ENCODE results near the gene RRN3.
"Not testable (repeated sequence)": the region's sequence is repeated elsewhere in the genome, so short reads cannot be mapped to it uniquely, and the experiment has no call there.

RRN3 gene

GRCh38 chr16:15052747-15053476 is 41.2 kb downstream of the RRN3 start:
- DNase-seq (ENCODE audit: low read depth in 3 of 3, low spot score in 1 of 3): no peak

DNA sequence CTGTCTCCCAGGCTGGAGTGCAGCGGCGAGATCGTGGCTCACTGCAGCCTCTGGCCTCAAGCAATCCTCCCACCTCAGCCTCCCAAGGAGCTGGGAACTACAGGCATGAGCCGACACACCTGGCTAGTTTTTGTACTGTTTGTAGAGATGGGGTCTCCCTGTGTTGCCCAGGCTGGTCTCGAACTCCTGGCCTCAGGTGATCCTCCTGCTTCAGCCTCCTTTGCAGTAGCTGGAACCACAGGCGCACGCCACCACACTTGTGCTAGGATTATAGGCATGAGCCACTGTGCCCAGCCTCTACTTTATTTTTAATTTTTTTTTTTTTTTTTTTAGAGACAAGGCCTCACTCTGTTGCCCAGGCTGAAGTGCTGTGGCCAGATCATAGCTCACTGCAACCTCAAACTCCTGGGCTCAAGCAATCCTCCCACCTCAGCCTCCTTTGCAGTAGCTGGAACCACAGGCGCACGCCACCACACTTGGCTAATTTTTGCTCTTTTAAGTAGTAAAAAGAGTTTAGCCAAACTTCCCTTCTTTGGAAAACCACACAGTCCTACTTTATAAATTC is 42.6 kb downstream of the RRN3 start:
- no peak for DNase-seq (ENCODE audit: low read depth in 3 of 3, low spot score in 1 of 3)

DNA sequence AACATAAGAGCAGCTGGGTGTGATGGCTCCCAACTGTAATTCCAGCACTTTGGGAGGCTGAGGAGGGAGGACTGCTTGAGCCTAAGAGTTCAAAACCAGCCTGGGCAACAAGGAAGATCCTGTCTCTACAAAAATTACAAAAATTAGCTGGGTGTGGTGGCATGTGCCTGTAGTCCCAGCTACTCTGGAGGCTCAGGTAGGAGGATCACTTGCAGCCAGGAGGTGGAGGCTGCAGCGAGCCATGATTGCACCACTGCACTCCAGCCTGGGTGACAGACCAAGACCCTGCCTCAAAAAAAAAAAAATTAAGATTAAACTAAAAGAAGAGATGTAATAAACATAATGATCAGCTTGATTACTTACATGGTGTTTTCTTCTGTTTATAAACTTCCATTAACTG is 43.6 kb downstream of the RRN3 start:
- not testable (repeated sequence) for DNase-seq (ENCODE audit: low read depth in 3 of 3, low spot score in 1 of 3)

DNA sequence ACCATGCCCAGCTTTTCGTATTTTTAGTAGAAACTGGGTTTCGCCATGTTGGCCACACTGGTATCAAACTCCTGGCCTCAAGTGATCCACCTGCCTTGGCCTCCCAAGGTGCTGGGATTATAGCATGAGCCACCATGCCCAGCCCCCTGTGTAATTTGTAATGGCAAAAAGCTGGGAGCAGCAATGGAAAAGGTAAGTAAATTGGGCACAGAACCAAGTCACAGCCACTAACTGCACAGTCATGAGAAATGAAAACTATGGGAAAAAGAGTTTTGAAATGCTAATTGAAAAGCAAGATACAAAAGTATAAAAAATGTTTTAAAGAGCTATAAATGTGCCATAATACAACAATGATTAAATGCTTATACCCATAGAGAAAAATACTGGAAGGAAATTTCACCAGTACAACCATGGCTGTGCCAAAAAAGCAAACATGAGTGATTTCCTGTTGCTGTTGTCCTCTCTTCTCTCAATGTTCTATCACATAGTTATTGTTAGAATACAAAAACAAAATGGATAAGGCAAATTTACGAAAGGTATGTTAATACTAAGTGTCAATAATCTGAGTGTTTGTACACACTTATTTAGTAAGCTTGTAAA is 44.4 kb downstream of the RRN3 start:
- DNase-seq (ENCODE audit: low read depth in 3 of 3, low spot score in 1 of 3): no peak

DNA sequence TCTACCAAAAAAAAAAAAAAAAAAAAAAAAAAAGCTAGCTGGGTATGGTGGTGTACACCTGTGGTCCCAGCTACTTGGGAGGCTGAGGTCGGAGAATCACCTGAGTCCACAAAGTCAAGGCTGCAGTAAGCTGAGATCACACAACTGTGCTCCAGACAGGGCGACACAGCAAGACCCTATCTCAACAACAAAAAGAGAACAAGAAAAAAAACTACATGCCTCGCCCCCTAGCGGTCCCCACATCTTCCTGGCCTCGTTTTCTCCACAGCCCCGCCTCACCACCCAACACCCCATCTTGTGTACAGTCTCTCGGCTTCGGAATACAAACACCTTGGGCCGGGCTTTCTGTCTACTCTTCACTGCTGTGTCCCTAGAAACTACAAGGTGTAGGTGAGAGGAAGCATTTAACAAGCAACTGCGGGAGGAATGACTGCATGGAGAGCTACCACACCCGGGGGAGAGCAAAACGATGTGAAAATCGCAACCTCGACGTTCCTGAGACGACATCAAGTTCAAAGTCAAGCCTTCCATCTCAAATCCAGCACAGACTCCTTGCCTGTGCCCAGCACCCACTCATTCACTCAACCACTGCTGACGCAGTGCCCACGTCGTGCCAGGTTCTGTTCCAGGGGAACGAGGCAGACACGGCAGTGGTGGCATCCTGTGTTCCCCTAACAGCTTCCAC is 47.2 kb downstream of the RRN3 start:
- DNase-seq (ENCODE audit: low read depth in 3 of 3, low spot score in 1 of 3): no peak

GRCh38 chr16:15045270-15045669 is 48.8 kb downstream of the RRN3 start:
- not testable (repeated sequence) for DNase-seq (ENCODE audit: low read depth in 3 of 3, low spot score in 1 of 3)

DNA sequence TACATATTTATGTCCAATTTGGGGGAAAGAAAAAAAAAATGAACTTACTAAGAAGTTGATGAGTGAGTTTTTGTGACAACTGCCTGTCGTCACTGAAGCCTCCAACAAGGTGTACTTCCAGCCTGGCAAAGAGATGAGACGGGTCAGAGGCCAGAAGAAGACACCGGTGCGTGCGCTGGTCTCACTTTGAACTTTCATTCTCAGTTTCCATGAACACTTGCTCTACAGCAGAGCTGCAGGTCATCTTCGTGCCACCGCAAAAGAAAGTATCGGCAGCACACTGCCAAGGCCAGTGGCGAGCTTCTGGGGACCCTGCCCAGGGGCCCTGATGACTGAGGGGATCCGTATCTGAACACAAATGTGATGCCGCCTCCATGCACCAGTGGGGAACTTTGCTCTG is 49.8 kb downstream of the RRN3 start:
- DNase-seq (ENCODE audit: low read depth in 3 of 3, low spot score in 1 of 3): no peak

- DNase-seq (ENCODE audit: low read depth in 3 of 3, low spot score in 1 of 3): no peak
Observed at GRCh38 chr16:15043344-15043743, 50.7 kb downstream of the RRN3 start.

DNA sequence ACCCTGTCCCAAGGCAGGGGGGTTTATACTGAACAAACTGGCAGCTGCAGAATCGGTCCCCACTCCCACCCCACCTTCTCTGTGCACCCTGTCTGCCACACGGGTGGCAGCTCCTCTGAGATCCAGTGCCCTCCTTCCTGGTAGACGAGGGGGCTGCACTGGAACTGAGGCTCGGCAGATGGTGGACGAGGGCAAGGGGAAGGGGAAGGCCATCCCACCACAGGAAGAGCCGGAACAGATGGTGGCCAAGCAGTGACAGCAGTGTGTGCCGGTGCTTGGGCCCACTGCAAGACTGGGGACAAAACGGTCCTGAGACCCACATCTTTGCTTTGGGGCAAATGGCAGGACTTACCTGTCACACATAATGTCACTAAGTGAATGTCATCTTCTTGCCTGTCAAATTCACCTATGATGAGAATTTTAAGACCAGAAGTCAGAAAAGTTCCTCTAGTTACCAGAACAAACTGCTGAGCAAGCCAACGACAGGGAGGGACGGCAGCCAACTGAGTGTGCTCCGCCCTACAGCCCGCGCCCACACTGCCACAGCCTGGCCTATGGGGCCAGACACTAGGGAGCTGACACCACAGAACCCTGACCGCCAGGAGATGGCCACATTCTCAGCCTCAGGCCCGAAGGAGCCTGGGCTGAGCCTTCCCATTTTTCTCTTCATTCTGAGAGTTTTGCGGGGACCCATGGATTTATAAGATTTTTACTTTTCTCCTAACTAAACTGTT is 52.6 kb downstream of the RRN3 start:
- no peak for DNase-seq (ENCODE audit: low read depth in 3 of 3, low spot score in 1 of 3)

DNA sequence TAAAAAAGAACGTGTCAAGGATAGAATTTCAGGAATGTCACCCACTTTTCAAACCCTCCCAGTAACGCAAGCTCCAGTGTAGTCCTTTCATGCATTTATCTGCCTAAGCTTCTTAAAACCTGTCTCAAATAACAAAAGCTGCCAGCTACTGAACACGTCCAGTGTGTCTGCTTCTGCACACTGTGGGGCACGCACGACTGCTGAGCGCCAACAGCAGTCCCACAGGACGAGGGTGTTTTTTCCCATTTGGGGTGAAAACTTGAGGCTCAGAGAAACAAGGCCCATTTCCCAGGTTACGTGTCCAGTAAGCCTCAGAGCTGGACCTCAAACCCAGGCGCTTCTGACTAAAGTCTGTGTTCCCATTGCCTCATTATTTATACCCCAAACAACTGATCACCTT is 55.4 kb downstream of the RRN3 start:
- DNase-seq (ENCODE audit: low read depth in 3 of 3, low spot score in 1 of 3): no peak

DNA sequence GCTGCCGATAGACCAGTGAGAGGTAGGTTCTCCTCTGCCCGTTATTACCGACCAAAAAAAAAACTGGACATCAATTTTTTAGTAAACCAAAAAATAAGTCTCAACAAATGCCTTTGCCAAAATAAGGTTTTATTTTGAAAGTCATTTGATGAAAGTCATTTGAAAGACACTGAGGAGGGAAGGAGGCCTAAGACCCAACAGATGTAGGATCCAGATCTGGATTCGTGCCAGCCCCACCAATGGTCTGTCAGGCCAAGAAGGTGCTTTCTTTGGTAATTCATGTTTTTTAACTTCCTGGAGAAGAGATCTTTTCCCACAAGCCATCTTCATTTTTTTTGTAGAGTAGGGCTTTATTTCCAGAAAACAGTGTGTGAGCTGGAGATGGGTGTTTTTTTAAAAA is 56.3 kb downstream of the RRN3 start:
- DNase-seq (ENCODE audit: low read depth in 3 of 3, low spot score in 1 of 3): no peak

DNA sequence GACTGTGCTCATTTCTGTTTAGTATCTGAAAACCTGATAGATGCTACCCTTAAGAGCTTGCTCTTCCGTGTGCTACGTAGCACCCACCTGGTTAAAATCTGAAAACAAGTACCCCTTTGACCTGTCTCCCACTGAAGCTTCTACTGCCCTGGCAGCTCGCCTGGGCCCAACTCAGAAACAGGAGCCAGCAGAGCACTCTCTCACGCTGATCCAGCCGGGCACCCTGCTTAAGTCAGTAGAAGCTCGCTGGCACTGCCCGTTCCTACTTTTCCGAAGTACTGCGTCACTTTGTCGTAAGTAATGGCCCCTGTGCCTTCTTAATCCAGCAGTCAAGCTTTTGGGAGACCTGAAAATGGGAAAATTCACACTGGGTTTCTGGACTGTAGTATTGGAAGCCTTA is 57.1 kb downstream of the RRN3 start:
- DNase-seq (ENCODE audit: low read depth in 3 of 3, low spot score in 1 of 3): no peak

DNA sequence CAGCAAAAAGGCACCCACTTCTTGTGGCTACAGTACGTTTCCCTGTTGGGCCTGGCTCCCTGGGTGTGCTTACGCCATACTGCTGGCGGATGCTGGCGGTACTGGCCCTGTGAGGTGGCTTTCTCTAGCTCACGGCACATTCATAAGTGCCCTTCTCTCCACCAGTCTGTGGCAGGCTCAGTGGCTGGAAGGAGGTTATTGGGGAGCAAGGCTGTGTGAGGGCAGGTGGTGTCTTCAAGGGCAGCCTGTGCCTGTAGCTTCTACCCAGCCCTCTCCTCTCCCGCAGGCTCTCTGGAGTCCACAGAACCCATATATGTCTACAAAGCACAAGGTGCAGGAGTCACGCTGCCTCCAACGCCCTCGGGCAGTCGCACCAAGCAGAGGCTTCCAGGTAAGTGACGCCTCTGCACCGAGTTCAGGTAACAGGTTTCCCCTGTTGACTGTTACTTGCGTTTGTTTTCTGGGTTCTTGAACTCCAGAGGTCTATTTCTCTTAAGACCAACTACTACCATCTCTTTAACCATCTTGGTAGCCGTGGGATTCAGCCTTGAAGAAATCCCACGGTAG is 58.8 kb downstream of the RRN3 start:
- DNase-seq (ENCODE audit: low read depth in 3 of 3, low spot score in 1 of 3): no peak

DNA sequence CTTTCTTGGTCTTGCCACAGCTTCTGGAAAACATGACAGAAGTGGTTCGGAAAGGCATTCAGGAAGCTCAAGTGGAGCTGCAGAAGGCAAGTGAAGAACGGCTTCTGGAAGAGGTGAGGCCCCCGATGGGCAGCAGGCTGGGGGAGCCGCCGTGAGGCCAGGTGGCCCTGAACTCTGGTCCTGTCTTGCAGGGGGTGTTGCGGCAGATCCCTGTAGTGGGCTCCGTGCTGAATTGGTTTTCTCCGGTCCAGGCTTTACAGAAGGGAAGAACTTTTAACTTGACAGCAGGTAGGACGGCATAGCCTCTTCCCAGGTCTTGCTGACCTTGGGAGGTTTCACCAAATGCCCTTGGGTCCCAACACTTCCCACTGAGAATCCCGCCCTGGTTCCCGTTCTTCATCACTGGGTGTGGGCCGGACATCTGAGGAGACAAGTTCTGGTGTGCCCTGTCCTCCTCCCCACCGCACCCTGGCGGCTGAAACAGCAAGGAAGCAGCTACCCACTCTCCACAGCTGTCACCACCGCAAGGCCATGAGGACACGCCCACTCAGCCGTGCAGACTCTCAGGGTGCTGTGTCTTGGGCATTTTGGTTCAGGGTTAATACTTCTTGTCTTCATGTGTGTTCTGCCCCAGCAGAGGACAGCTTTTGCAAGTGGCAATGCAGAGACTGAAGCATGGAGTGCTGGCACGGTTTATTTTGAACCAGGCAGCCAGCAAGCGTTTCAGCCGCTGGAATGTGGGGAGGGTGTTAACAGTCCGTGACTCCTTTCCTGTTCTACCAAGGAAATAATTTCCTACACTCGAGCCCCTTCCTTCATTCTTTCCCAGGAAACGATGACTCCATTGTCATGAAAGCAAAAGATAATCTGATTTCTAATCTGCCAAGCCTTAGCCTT is 59.6 kb downstream of the RRN3 start:
- no peak for DNase-seq (ENCODE audit: low read depth in 3 of 3, low spot score in 1 of 3)

DNA sequence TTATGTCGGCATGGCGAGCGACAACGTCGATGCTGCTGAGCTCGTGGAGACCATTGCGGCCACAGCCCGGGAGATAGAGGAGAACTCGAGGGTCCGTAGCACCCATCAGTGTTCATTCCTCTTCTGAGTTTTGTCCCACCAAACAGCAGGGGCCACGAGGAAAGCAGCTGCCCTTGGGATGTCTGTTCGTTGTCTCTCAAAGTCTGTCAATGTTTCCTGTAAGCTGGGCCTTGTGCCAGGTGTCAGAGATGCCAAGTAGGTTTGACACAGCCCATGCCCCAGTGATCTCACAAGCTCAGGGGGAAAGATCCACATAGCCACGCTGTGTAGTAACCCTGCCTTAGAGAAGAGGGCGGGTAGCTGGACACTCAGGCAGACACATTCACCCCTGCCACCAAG is 60.8 kb downstream of the RRN3 start:
- no peak for DNase-seq (ENCODE audit: low read depth in 3 of 3, low spot score in 1 of 3)

GRCh38 chr16:15032547-15033308 is 61.3 kb downstream of the RRN3 start:
- no peak for DNase-seq (ENCODE audit: low read depth in 3 of 3, low spot score in 1 of 3)

DNA sequence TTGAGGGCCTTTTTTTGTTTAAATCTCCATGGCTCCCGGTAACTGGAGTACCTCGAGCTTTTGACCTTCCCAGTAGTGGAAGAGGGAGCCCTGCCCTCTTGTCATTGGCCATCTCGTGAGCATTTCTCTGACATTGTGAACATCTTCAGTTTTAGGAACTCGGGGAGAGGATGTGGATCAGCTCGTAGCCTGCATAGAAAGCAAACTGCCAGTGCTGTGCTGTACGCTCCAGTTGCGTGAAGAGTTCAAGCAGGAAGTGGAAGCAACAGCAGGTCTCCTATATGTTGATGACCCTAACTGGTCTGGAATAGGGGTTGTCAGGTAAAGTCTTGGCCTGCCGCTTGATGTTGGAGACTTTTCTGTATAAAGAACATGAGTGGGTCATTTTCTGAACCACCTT is 62.5 kb downstream of the RRN3 start:
- DNase-seq (ENCODE audit: low read depth in 3 of 3, low spot score in 1 of 3): no peak

GRCh38 chr16:15031179-15031578 is 62.9 kb downstream of the RRN3 start:
- DNase-seq (ENCODE audit: low read depth in 3 of 3, low spot score in 1 of 3): no peak

GRCh38 chr16:15029749-15030148 is 64.3 kb downstream of the RRN3 start:
- not testable (repeated sequence) for DNase-seq (ENCODE audit: low read depth in 3 of 3, low spot score in 1 of 3)
